Right lobe of liver (tissue), 5 donors: Measurements from ENCODE around the gene HCAR1. TPM values are rescaled to one million over a fixed set of nuclear protein-coding genes. Genes with fewer than 3 reads are reported as not detected.

ENCODE experiments used
- small RNA-seq, 2 experiments: library from RNA; depleted of rRNA; stranded (forward); fragments of <200 nt; gene quantifications; one replicate each; pipeline ENCODE3, GENCODE V24; 2016
- total RNA-seq, 6 experiments: library from RNA; depleted of rRNA in 2 of 6; stranded (reverse); fragments of >200 nt in 2 of 6; fragmentation: NEBNext Ultra II Directional in 3 of 6; extraction: Animal tissue kit (Norgen Biotek cat#: 25700) in 3 of 6; gene quantifications; one replicate each; pipeline versions ENCODE4 v1.1.0 to v1.2.4, GENCODE V29; 2016 to 2023
- donor health status: DM: no; HTN: no; CAD: no.
- donor health status: DM: no; HTN: no; CAD: no.
- donor health status: DM: no; HTN: yes; CAD: no.
- donor health status: DM: no; HTN: yes; CAD: no.

The HCAR1 gene
- total RNA-seq, 6 experiments from 2014 or later, result not detected

Small RNA genes lying within 50 kb of the gene (small RNA-seq; reads per million reads assigned to genes)
- gene AC026333.2 (0 reads per million in 2 experiments), gene RF00019 (0 reads per million in 2 experiments)

Other genes with a start within 250 kb of the HCAR1 start
- gene ZCCHC8, start 229.9 kb downstream of the HCAR1 start, total RNA-seq, result 10 to 100 TPM in 2 of 6 experiments, 1 to 10 TPM in 4; 8.5 to 13.0 (median 9.3) TPM
- 10 to 100 TPM; 17.6 to 27.7 (median 23.4) TPM for gene RSRC2, start 203.9 kb downstream of the HCAR1 start, total RNA-seq
- gene KNTC1, start 203.6 kb downstream of the HCAR1 start, total RNA-seq, result 10 to 100 TPM in 1 of 6 experiments, 1 to 10 TPM in 5; 2.1 to 10.7 (median 3.5) TPM
- gene HCAR2, start 27.5 kb downstream of the HCAR1 start, total RNA-seq, result 1 to 10 TPM in 1 of 6 experiments, under 1 TPM in 3, not detected in 2; 0.14 to 4.5 (median 0.41) TPM
- 1 to 10 TPM in 1 of 6 experiments, under 1 TPM in 3, not detected in 2; 0.11 to 4.2 (median 0.36) TPM for gene HCAR3, start 14.0 kb downstream of the HCAR1 start, total RNA-seq
- gene DENR, start 22.0 kb upstream of the HCAR1 start, total RNA-seq, result 10 to 100 TPM; 11.3 to 18.2 (median 14.5) TPM
- gene CCDC62, start 43.7 kb upstream of the HCAR1 start, total RNA-seq, result under 1 TPM in 5 of 6 experiments, not detected in 1; 0.07 to 0.35 (median 0.12) TPM
- 10 to 100 TPM; 23.6 to 37.2 (median 27.8) TPM for gene HIP1R, start 104.6 kb upstream of the HCAR1 start, total RNA-seq
- 1 to 10 TPM; 5.2 to 6.7 (median 6.0) TPM for gene VPS37B, start 165.3 kb upstream of the HCAR1 start, total RNA-seq
- gene ABCB9, start 235.6 kb upstream of the HCAR1 start, total RNA-seq, result 1 to 10 TPM in 2 of 6 experiments, under 1 TPM in 4; 0.48 to 1.4 (median 0.94) TPM
- gene OGFOD2, start 244.4 kb upstream of the HCAR1 start, total RNA-seq, result 10 to 100 TPM in 5 of 6 experiments, 1 to 10 TPM in 1; 9.9 to 18.8 (median 14.1) TPM
- 100 to 1,000 TPM in 5 of 6 experiments, 10 to 100 TPM in 1; 84.7 to 146 (median 110) TPM for gene ARL6IP4, start 249.8 kb upstream of the HCAR1 start, total RNA-seq